Heart right ventricle (tissue), 16 donors: ENCODE measurements around the gene TAMALIN. TPM values are rescaled to one million over a fixed set of nuclear protein-coding genes. Genes with fewer than 3 reads are reported as not detected.

Experiments used
- ATAC-seq, 8 donors: fragments of 200-7000 bp; cut with Tn5 transposase; one replicate each; pipeline ENCODE4 v1.9.1; 2020; ENCODE audit warnings: mild to moderate bottlenecking in 8 of 8, moderate library complexity in 8 of 8, moderate number of reproducible peaks in 1 of 8
- DNase-seq, 2 donors: peaks; one replicate each; pipeline ENCODE4 v3.0.0-alpha.2; 2020
- H3K27ac ChIP-seq, 10 donors: fragments of 200-600 bp; sonication (generic) in 2 of 10; one replicate each; pipeline versions ENCODE4 v1.5.0 to v1.8.0; 2020 to 2022; ENCODE audit warnings: mild to moderate bottlenecking in 3 of 10
- H3K27me3 ChIP-seq, 7 donors: fragments of 200-600 bp; one replicate each; pipeline ENCODE4 v1.8.0; 2021 to 2022; ENCODE audit warnings: mild to moderate bottlenecking in 2 of 7
- H3K36me3 ChIP-seq, 9 donors: fragments of 200-600 bp; sonication (generic) in 1 of 9; one replicate each; pipeline versions ENCODE4 v1.5.0 to v1.8.0; 2020 to 2022; ENCODE audit warnings: mild to moderate bottlenecking in 2 of 9
- H3K4me1 ChIP-seq, 9 donors: fragments of 200-600 bp; sonication (generic) in 1 of 9; one replicate each; pipeline versions ENCODE4 v1.5.0 to v1.8.0; 2020 to 2022; ENCODE audit warnings: mild to moderate bottlenecking in 4 of 9
- H3K4me3 ChIP-seq, 10 donors: fragments of 200-600 bp; sonication (generic) in 2 of 10; one replicate each; pipeline versions ENCODE4 v1.5.0 to v1.8.0; 2020 to 2022; ENCODE audit warnings: mild to moderate bottlenecking in 7 of 10, moderate library complexity in 2 of 10
- H3K9me3 ChIP-seq, 11 donors: fragments of 200-600 bp in 10 of 11; sonication (generic) in 2 of 11; one replicate each; pipeline versions ENCODE4 v1.5.0 to v1.8.0; 2013 to 2022; ENCODE audit warnings: mild to moderate bottlenecking in 2 of 11, control low read depth in 1 of 11, moderate library complexity in 1 of 11
- CTCF ChIP-seq, 9 donors: fragments of 200-600 bp; sonication (generic) in 2 of 9; IDR thresholded peaks; one replicate each; pipeline versions ENCODE4 v1.5.0 to v1.8.0; 2021 to 2022; ENCODE audit warnings: antibody characterized with exemption in 9 of 9, mild to moderate bottlenecking in 5 of 9, moderate library complexity in 1 of 9
- WGBS, 2 donors: extraction: QIAGEN DNeasy Blood & Tissue Kit; methylation state at CpG; one replicate each; pipeline ENCODE4 v1.1.7; 2013; ENCODE audit warnings: inconsistent platforms in 1 of 2; 5-methylcytosine and 5-hydroxymethylcytosine counted together
- intact Hi-C, 10 donors: fragments of 100-400 bp; cut with DNase I; formaldehyde crosslinking; loops; one replicate each; pipeline versions ENCODE4 v1.11.1 to v1.14.2; 2022
- polyA plus RNA-seq, 2 donors: library from polyadenylated mRNA; stranded (reverse); fragments of 200-250 nt; gene quantifications; one replicate each; pipeline ENCODE4 v1.2.3, GENCODE V29; 2013
- total RNA-seq, 10 donors: library from RNA; stranded (reverse); fragmentation: NEBNext Ultra II Directional in 3 of 10; extraction: Animal tissue kit (Norgen Biotek cat#: 25700) in 3 of 10; gene quantifications; one replicate each; pipeline versions ENCODE4 v1.2.1 to v1.2.4, GENCODE V29; 2021 to 2023
- donor health status: Arrhythmogenic right ventricular cardiomyopathy.
- donor health status: ischemic (EF 13 %, LVEDD 7.1; RV severe dilation, severe dysfunction).
- donor health status: healthy with polysubstance abuse.
- donor health status: DM: no; HTN: yes; CAD: no.
- donor health status: DM: no; HTN: no; CAD: no.
- donor health status: ischemic (EF 25% LVEDD 6.9; RV normal size, moderate dysfunction).
- donor health status: ischemic (EF 25% LVEDD 5.7; RV mildly dilated, moderate dysfunction).
- donor health status: healthy.
- donor health status: DM: yes; HTN: yes; CAD: no.
- donor health status: Ischemic cardiomyopathy.
- donor health status: ischemic (EF 35%, LVEDD 5.7; RV mildly dilated, moderate dysfunction).
- donor health status: nonischemic (EF 11% LVEDD 7.7; RV severe dilation, severe dysfunction).
- donor health status: DM: yes; HTN: yes; CAD: no.
- donor health status: PGD.
- donor health status: ischemic (EF 29% LVEDD 5.4; RV normal size, mild dysfunction).
- donor health status: nonischemic (EF 23%, LVEDD 6.1; RV moderate dilation, normal function).

Gene TAMALIN
- total and polyA plus RNA-seq, 12 donors: 16.6 to 58.8 (median 26.9) TPM

- no peaks in the 10 kb centered on the region for H3K9me3 ChIP-seq
- peaks cover 12 to 69% (median 49%) of the 10 kb centered on the region in 9 donors for H3K4me1 ChIP-seq
- DNase-seq (no peak), ATAC-seq (no peak)
- H3K36me3 ChIP-seq: peaks cover 0 to 33% (median 11%) of the 10 kb centered on the region in 9 donors
- TF ChIP-seq CTCF (IDR thresholded peaks at IDR 0.05): no peak
- intact Hi-C loops: no loop called here
- peak overlapping the region; percentile 92 to 98 (median 96) for H3K27ac ChIP-seq
- WGBS, 2 donors: 53 to 58% methylated on average over 5 of the region's 5 CpGs
- H3K27me3 ChIP-seq: peaks cover 0 to 30% (median 11%) of the 10 kb centered on the region in 7 donors
- H3K4me3 ChIP-seq: peak overlapping the region; percentile 54 to 96 (median 84)
Measured at GRCh38 chr12:52007982-52008510, 1.3 kb downstream of the TAMALIN start.

- Histone ChIP-seq H3K4me3 (peak overlapping the region; percentile 54 to 96 (median 84)), H3K36me3 (peaks cover 0 to 44% (median 19%) of the 10 kb centered on the region in 9 donors), H3K27me3 (peaks cover 0 to 30% (median 11%) of the 10 kb centered on the region in 7 donors), H3K4me1 (peaks cover 12 to 66% (median 47%) of the 10 kb centered on the region in 9 donors), H3K9me3 (no peaks in the 10 kb centered on the region), H3K27ac (peak overlapping the region; percentile 92 to 98 (median 96))
- TF ChIP-seq CTCF (IDR thresholded peaks at IDR 0.05): no peak
- WGBS, 2 donors: 69 to 78% methylated on average over 10 of the region's 10 CpGs
- intact Hi-C loops: no loop called here
- ATAC-seq: peak in 4 of 8 donors; percentile 1 to 10 (median 4)
- DNase-seq: no peak
Measured at GRCh38 chr12:52009081-52009751, 2.5 kb downstream of the TAMALIN start.

DNA sequence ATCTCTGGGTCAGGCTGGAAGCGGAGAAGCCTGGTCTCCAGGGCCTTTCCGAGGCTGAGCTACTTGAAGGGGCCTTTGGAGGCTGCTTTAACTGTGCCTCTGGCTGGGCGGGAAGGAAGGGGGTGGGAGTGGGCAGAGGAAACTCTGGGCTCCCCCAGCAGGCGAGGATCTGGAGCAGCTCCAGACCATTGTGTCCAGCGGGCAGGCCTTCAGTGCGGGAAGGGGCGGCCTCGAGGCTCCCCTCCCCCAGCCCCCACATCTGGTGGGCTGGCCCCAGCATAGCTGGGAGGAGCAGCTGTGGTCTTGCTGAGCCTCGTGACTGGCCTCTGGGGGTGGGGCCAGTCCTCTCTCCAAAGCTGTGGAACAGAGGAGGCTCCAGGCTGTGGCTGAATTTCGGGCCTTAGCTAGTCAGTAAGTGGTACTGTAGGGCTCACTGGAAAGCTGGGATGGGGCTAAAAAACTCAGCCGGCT is 3.4 kb downstream of the TAMALIN start:
- H3K27ac ChIP-seq: peak overlapping the region; percentile 92 to 98 (median 96)
- 33 to 48% methylated on average over 11 of the region's 11 CpGs for WGBS, 2 donors
- DNase-seq: peak; percentile 85 to 92
- ATAC-seq: peak; percentile 69 to 84 (median 80)
- peaks cover 12 to 57% (median 42%) of the 10 kb centered on the region in 9 donors for H3K4me1 ChIP-seq
- peak in 1 of 9 donors; percentile 15 for TF ChIP-seq CTCF (IDR thresholded peaks at IDR 0.05)
- peaks cover 0 to 50% (median 22%) of the 10 kb centered on the region in 9 donors for H3K36me3 ChIP-seq
- intact Hi-C loops: no loop called here
- H3K27me3 ChIP-seq: peaks cover 0 to 30% (median 11%) of the 10 kb centered on the region in 7 donors
- no peaks in the 10 kb centered on the region for H3K9me3 ChIP-seq
- peak overlapping the region in 9 of 10 donors; percentile 62 to 96 (median 85) for H3K4me3 ChIP-seq

GRCh38 chr12:52010692-52011601 is 4.2 kb downstream of the TAMALIN start:
- peaks cover 0 to 58% (median 22%) of the 10 kb centered on the region in 9 donors for H3K36me3 ChIP-seq
- peaks cover 12 to 53% (median 41%) of the 10 kb centered on the region in 9 donors for H3K4me1 ChIP-seq
- no peak for TF ChIP-seq CTCF (IDR thresholded peaks at IDR 0.05)
- ATAC-seq (no peak), DNase-seq (no peak)
- peak overlapping the region in 9 of 10 donors; percentile 22 to 96 (median 85) for H3K4me3 ChIP-seq
- intact Hi-C loops: no loop called here
- H3K27me3 ChIP-seq: peaks cover 0 to 23% (median 9%) of the 10 kb centered on the region in 7 donors
- 59 to 61% methylated on average over 8 of the region's 8 CpGs for WGBS, 2 donors
- H3K27ac ChIP-seq: peak overlapping the region; percentile 92 to 98 (median 96)
- no peaks in the 10 kb centered on the region for H3K9me3 ChIP-seq
